HG02870 (cell line): ENCODE measurements around the gene SAMD14.

Experiments used
- ATAC-seq: cut with Tn5 transposase; IDR thresholded peaks from one replicate; pipeline ENCODE4 v1.9.1; 2021; ENCODE audit warnings: mild to moderate bottlenecking, moderate library complexity; ENCODE audit not compliant: unreplicated experiment

The SAMD14 gene

GRCh38 chr17:50129728-50130558 is at the start of gene SAMD14:
TSS of gene SAMD14 (minus strand) at chr17:50130160. CDS start at chr17:50124959, 5,201 bp downstream.
- ATAC-seq: no peak

GRCh38 chr17:50177983-50178834 is 48.2 kb upstream of the SAMD14 start:
- no peak for ATAC-seq

- ATAC-seq: no peak
Measured at GRCh38 chr17:50177476-50177875, 47.5 kb upstream of the SAMD14 start.

GRCh38 chr17:50176559-50177357 is 46.8 kb upstream of the SAMD14 start:
- no peak for ATAC-seq

- no peak for ATAC-seq
Measured at GRCh38 chr17:50175035-50175807, 45.3 kb upstream of the SAMD14 start.

GRCh38 chr17:50174444-50174843 is 44.5 kb upstream of the SAMD14 start:
- no peak for ATAC-seq

GRCh38 chr17:50173335-50173941 is 43.5 kb upstream of the SAMD14 start:
- no peak for ATAC-seq

- no peak for ATAC-seq
Measured at GRCh38 chr17:50172936-50173334, 43.0 kb upstream of the SAMD14 start.

GRCh38 chr17:50172130-50172529 is 42.2 kb upstream of the SAMD14 start:
- ATAC-seq: no peak

GRCh38 chr17:50171371-50172071 is 41.6 kb upstream of the SAMD14 start:
- ATAC-seq: no peak

GRCh38 chr17:50170662-50171370 is 40.9 kb upstream of the SAMD14 start:
- peak; percentile 41 for ATAC-seq

GRCh38 chr17:50169881-50170459 is 40.0 kb upstream of the SAMD14 start:
- no peak for ATAC-seq

GRCh38 chr17:50169121-50169764 is 39.3 kb upstream of the SAMD14 start:
- ATAC-seq: no peak

GRCh38 chr17:50168319-50168718 is 38.4 kb upstream of the SAMD14 start:
- ATAC-seq: no peak

GRCh38 chr17:50167371-50167770 is 37.4 kb upstream of the SAMD14 start:
- no peak for ATAC-seq

GRCh38 chr17:50166518-50167181 is 36.7 kb upstream of the SAMD14 start:
- no peak for ATAC-seq

- ATAC-seq: no peak
Measured at GRCh38 chr17:50165867-50166517, 36.0 kb upstream of the SAMD14 start, which contains the start of gene SGCA. TSS of gene SGCA (plus strand) at chr17:50166005. CDS start at chr17:50166041, 36 bp downstream.
